HG03354 (cell line): ENCODE results near the gene RNF183.
"Not testable (repeated sequence)": the region's sequence is repeated elsewhere in the genome, so short reads cannot be mapped to it uniquely, and the experiment has no call there.

Experiments used
- ATAC-seq: cut with Tn5 transposase; IDR thresholded peaks from one replicate; pipeline ENCODE4 v1.9.1; 2021; ENCODE audit warnings: mild to moderate bottlenecking; ENCODE audit not compliant: unreplicated experiment, poor library complexity, severe bottlenecking

RNF183 gene

DNA sequence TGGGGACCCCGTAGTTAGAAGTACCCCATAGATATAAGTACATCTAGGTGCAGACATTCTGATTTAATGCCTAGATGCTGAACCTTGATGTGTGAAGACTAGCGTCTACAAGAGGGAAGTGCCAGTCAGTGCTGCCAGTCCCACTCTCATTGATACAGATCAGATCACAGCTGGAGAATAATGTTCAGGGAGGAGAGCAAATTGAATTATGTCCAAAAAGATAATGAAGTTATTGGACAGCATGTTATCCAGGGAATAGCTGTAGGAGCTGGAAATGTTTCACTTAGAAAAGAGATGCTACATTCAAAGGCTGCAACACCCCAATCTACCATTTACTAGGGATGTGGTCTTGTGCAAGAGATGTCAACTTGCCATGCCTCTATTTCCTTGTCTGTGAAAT, 15.9 kb upstream of the RNF183 start:
- ATAC-seq, result no peak

DNA sequence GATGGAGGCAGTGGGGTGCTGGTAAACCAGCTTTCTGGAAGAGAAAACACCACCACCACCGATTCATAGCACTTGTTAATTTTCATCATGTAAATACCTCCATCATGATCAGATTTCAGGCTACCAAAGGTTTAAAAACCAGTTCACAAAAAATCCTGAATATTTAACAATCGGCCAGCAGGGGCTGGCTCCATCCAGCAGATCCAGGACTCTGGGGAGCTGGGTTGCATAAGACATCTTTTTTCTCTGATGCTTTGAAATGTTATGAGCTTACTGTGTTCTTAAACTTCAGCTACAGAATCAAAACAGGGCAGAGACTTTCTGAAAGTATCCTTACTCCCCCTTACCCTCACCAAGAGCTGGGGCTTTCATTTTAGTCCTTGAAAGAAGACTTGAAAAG, 14.6 kb upstream of the RNF183 start:
- ATAC-seq, result no peak

DNA sequence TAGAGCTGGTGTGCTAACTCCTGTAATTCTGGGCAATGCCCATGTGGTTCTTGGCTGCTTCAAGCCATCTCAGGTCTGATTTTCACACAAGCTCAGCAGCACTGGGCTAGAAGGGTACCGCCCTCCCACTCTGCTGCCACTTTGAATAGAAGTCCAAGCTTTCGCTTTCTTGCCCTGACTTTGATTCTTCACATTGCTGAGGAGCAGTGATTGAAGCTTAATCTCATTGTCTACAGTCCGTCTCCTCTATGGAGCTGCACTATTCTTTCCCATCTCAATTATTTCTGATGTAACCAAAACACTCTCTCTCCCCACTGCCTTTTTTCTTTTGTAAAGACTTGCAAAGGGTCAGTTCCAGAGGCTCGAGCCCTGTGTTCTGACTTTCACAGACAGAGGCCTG, 12.9 kb upstream of the RNF183 start:
- no peak for ATAC-seq

DNA sequence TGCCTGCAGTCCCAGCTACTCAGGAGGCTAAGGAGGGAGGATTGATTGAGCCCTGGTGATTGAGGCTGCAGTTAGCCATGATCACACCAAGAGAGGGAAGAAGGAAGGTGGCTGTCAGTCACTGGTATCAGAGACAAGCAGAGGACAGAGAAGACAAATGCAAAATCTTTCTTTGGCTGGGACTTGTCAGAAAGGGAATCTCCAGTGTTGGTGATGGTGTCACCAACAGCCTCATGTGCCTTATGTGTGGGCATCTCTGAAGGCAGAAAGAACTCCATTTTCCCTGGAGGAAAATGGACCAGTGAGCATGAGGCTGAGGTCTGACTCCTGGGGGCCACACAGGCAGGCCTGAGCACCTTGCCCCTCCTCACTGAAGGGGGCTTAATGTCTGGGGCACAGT, 12.1 kb upstream of the RNF183 start:
- no peak for ATAC-seq

DNA sequence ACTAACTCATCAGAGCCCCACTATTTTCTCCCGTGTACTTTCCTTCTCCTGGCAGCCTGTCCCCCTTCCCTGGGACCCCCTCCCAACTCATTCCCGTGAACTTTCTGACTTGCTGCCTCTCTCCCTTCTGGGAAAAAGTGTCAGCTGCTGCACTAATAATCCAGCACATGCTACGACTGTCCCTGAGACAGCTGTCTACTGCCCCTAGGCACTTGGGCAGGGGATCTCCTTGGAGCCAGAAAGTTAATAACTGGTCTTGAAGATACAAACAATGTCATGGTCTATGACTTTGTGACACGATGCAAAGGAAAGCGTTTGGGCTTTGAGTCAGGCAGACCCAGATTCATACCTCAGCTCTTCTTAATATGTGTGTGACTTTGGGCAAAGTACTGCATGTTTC, 10.1 kb upstream of the RNF183 start:
- no peak for ATAC-seq

DNA sequence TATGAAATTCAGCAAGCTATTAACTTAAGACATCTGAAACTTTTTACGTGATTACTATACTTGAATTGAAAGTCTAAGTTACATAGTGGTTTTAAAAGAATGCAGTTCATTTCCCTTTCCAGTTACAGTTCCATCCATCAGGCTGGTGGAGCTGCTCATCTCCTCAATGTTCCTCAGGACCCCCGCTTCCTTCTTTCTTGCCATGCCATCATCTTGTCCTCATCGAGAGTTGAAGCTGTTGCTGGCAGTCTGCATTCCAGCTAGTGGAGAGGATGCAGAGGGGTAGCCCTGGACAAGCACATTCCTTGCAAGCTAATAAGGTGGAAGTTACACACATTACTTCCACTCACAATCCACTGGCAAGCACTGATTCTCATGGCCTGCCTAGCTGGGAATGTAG, 8.8 kb upstream of the RNF183 start:
- ATAC-seq, result no peak

DNA sequence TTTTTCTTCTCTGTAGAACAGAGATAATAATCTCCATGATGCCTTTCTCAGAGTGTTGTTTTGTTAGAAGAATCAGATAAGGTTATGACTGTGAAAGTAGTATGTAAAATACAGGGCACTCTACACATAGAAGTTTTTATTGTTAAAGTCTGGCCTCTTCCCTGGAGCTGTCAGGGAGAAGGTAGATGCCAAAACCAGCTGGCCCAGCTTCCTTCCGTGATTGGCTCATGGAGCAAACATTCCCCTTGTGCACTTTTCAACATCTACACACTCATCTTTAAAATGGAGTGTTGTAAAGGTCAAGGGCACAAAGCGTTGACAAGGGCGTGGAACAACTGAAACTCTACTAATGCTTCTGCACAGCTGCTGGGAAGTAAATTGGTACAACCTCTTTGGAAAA, 7.4 kb upstream of the RNF183 start:
- no peak for ATAC-seq

DNA sequence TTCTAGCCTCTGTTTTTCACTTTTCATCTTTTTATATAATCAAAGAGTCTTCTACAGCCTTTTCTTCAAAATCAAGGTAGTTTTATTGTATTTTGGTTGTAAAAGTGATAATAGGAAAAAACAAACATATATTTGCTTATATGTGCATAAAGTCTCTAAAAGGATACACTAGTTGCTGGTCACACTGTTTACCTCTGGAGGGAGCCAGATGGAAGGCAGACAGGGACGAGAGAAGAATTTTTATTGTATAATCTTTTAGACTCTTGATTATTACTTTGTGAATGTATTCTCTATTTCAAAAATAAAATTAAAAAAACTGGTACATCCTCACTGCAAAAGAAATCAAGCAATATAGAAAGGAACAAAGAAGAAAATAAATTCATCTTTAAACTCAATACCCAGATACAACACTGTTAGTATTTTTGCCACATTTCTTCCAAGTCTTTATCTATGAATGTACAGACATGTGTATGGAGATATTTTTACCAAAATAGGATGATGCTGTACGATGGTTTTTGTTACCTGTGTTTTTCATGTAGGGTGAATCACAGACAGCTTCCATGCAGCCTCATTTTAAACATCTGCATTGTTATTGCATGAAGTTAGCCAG, 6.1 kb upstream of the RNF183 start:
- no peak for ATAC-seq

DNA sequence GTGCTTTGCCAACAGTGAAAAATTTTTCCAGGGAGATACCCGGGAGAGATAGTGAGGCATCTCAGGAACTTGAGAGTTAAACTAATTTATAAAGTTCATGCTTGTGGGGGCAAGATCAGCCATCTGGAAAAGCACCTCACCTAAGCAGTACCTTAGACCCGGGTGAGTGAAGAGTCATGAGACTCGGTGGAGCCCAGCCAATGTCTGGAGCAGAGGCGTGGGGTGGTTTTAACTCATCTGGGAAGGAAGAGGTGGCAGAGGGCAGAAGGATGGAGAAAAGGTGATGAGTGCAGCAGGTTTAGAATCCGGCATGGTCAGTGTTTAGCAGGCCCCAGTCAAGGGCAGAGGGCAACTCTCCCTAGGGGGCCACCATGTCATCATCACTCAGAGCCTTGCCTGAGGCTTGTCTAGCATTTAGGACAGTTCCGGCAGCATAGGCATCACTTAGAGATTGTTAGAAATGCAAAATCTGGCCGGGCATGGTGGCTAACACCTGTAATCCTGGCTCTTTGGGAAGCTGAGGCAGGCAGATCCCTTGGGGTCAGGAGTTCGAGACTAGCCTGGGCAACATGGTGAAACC, 4.3 kb upstream of the RNF183 start:
- no peak for ATAC-seq

DNA sequence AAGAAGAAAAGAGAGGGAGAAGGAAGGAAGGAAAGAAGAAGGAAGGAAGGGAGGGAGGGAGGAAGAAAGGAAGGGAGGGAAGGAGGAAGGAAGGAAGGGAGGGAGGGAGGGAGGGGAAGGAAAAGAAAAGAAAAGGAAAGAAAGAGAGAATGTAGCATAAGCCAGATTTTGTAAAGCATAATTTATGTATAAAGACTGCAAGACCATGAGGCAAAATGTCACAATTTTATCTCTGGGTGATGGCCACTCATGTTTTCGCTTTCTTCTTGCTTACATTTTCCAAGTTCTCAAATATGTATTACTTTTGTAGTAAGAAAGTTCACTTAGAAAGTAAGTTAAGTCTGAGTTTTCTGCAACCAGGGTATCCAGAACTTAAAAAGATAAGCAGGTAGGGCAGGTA, 3.4 kb upstream of the RNF183 start:
- no peak for ATAC-seq

DNA sequence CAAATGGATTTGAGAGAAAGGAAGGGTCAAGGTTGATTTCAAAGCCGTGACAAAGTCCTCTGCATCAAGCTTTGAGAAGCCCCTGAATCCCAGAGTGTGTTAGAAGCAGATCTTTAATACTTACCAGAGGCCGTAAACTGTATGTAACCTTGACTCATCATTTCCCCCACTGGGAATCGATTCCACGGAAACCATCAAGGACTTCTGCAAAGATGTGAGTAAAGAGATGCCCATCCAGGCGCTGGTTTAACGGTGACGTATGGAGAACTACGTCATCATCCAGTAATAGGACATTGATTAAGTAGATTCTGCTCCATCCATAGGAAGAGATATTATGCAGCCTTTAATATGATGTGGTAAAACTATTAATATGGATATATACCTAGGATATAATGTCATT, 1.6 kb downstream of the RNF183 start:
- no peak for ATAC-seq

DNA sequence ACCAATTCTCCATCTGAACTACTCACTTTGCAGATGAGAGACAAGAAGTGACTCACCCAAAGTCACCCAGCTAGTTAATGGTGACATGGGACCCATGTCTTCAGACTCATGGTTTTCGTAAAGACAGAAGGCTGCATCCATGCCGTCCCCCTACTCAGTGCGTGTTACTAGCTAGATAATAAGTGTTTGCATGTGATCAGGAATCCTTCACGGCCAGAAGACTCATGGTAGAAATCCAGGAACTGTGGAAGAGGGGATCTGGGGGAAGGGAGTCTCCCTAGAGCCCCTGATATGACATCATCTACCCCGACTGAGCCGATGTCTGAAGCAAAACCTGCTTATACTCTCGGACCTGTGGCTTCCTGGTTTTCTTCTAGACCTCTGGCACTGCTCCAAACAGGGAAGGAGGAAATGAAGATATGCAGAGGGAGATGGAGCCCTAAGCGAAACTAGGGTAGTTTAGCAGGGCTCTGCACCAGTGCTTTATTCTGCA, 3.3 kb downstream of the RNF183 start:
- ATAC-seq, result no peak

DNA sequence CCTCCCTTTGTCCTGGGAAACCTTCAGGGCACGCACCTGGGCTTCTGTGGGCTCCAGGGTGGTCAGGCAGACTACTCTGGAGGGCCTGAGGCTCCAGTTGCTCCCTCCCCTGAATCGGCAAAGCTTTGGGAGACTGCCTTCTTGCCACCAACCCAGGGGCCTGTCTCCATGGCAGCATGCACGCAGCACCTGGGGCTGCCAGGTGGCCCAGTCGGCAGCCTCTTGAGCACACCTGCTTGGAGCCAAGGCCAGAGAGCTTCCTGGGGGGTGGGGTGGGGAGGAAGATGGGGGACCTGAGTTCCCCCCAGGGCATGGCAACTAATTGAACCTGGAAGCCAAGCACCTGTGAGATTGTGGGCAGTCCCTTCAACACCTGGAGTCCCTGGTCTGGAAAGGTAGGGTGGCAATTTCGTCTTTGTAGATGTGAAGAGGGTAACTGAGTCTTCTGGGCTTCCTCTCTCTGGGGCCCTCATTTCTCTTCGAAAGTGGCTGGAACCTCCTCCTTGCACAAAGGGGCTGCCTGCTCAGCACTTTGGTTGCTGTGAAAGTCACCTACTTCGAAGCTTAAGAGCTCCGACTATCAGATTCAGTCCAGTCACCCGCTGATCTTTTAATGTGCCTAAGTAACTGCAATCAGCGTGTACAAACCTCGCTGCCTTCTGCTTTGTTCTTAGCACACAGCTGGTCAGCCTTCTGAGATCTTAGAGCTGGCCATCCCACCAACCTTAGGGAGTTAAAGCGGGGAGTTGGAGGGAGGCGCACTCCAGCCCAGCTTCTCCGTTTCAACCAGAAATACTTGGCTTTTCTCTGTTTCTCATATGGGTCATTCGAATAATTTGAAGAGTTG, 4.0 kb downstream of the RNF183 start:
- no peak for ATAC-seq

DNA sequence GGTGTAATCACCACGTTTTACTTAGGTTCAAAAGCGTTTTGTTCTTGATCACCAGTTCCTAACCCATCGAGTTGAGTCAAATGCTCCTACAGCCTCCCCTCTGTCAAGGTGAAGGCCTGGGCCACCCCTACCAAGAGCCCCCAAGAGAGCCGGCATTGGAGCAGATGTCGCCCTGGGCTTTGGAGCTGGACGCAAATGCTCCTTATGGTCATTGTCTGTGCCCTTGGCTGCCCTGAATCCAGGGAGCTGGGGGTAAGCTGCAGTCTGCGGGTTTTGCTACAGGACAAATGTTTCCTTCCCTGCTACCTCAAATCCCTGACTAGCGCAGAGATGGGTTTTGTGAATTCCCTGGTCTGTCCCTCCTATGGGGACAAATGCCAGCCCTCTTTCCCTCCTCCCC, 4.9 kb downstream of the RNF183 start:
- ATAC-seq, result no peak

DNA sequence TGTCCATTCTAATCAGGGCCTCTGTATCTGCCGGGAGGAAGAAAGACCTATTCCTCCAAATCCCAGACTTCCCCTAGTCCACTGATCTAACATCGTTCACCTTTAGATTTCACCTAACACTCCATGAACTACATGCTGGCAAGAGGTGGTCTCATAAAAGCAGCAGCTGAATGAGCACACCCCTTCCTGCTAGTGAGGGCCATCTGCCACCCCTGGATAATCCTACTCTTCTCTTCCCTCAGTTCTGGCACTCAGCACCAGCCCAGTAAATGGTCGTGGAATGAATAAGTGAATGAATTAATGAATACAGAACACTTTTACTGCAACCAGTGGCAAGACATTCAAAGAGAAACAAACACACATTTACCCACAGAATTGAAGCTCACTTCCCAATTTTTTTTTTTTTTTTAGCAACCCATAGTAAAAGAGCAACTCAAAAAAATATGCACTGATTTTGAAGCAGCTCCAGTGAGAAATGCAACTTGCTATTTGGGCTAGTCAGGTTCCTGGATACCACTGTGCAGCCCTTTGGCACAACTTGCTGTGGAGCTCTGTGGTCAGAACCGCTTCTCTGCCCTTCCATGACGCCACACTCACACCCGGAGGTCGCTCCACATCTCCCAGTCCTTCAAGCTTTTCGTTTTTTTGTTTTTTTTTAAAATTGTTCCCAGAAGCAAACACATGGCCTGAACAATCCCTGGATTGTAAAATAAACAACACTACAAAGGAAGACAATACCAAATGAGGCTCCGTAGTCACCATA, 6.2 kb downstream of the RNF183 start:
- ATAC-seq, result no peak

DNA sequence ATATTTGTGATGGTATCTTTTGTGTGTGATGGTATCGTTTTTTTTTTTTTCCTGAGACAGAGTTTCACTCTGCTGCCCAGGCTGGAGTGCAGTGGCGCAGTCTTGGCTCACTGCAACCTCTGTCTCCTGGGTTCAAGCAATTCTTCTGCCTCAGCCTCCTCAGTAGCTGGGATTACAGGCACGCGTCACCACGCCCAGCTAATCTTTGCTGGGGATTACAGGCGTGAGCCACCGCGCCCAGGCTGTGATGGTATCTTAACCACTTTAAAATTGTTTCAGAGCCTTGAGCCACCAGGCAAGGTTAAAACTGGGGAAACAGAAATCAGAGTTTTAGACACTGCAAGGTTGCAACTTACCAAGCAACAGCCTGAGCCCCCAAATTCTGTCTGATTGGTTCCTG, 6.9 kb downstream of the RNF183 start:
- ATAC-seq, result not testable (repeated sequence)

DNA sequence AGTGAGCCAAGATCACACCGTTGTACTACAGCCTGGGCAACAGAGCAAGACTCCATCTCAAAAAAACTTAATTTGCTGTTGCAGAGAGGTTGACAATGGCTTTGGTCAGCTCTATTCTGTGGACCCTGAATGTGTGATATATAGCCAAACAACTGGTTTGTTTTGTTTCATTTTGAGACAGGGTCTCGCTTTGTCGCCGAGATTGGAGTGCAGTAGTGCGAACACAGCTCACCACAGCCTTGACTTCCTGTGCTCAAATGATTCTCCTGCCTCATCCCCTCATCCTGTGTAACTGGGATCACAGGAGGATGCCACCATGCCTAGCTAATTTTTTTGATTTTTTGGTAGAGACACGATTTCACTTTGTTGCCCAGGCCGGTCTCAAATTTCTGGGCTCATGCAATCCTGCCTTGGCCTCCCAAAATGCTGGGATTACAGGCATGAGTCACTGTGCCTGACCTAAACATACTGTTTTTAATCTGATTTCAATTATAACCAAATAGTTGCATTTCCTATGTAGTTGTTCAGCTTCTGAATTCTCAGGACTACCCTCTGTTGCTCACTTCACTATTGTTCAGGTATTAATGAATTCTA, 9.8 kb downstream of the RNF183 start:
- ATAC-seq, result no peak

DNA sequence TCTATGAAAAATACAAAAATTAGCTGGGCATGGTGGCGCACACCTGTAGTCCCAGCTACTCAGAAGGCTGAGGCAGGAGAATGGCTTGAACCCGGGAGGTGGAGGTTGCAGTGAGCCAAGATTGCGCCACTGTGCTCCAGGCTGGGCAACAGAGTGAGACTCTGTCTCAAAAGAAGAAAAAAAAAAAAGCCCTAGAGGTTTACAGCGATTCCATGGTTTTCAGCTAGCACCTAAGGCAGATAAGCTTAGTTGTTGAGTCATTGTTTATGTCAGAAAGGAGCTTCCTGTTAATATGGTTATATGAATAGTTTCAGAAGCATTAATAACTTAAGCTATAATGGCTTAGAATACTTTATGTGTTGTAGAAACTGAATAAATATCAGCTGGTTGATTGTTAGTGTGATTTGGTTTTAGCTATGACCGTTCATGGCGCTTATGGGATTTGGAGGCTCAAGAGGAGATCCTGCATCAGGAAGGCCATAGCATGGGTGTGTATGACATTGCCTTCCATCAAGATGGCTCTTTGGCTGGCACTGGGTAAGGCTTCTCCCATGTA, 13.0 kb downstream of the RNF183 start:
- no peak for ATAC-seq

DNA sequence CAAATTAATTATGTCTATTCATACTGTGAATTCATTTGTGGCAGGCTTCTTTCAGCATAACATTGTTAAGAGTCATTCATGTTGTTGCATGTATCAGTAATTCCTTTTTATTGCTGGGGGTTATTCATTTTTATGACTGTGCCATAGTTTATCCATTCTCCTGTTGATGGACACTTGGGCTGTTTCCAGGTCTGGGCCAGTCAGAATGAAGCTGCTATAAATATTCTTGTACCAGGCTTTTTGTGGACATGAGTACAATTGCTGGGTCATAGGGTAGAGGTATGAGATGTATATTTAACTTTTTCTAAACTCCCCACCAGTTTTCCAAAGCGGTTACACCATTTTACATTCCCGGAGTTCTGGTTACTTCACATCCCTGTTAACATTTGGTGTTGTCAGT, 14.1 kb downstream of the RNF183 start:
- ATAC-seq, result no peak

DNA sequence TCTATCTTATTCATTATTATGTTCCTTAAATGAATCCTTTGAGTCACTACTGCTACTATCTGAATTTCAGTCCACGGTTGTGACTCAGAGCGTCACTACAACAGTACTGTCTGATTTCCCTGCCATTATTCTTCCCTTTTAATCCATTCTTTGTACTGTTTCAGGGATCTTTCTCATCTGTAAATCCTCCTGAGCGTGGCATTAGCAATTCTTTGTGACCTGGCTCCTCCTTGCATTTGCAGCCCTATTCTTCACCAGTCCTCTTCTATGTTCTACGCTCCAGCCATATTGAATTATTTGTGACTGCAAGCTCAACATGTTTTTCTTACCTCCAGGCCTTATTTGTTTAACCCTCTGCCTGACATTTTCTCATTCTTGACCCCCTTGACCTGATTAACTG, 21.8 kb downstream of the RNF183 start:
- ATAC-seq, result no peak
